NOMO-1 treated with DMSO at 0.1 percent for 48 hours (cell line): ENCODE measurements around the gene CHST15.

ENCODE experiments used
- DNase-seq: peaks from one replicate; lab custom pipeline; 2025; ENCODE audit not compliant: unreplicated experiment; lab: John Stamatoyannopoulos, UW

CHST15 gene, protein sequence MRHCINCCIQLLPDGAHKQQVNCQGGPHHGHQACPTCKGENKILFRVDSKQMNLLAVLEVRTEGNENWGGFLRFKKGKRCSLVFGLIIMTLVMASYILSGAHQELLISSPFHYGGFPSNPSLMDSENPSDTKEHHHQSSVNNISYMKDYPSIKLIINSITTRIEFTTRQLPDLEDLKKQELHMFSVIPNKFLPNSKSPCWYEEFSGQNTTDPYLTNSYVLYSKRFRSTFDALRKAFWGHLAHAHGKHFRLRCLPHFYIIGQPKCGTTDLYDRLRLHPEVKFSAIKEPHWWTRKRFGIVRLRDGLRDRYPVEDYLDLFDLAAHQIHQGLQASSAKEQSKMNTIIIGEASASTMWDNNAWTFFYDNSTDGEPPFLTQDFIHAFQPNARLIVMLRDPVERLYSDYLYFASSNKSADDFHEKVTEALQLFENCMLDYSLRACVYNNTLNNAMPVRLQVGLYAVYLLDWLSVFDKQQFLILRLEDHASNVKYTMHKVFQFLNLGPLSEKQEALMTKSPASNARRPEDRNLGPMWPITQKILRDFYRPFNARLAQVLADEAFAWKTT

GRCh38 chr10:124092860-124093773, at the start of gene CHST15:
Gene CHST15, minus strand, starts transcription at chr10:124093598. Its CDS starts 47,386 bp downstream, at chr10:124046212.
- DNase-seq, result no peak

DNA sequence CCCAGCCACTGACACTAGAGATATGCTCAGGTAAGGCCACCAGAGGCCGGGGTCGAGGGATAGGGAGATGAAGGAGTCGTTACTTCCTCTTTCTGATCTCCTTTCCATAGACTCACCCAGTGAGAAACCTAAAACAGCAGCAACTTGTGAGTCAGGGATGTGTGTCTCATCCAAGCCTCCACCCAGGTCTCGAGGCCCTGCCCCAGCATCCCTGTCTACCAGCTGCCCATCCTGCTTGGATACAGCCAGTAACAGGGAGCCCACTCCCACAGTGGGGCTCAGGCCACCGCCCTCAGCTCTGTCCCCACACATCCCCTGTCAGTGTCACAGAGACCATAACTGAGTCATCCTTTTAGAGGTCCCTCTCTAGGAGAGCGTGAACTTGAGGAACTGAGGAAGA, 49.6 kb upstream of the CHST15 start:
- DNase-seq, result peak; percentile 53

DNA sequence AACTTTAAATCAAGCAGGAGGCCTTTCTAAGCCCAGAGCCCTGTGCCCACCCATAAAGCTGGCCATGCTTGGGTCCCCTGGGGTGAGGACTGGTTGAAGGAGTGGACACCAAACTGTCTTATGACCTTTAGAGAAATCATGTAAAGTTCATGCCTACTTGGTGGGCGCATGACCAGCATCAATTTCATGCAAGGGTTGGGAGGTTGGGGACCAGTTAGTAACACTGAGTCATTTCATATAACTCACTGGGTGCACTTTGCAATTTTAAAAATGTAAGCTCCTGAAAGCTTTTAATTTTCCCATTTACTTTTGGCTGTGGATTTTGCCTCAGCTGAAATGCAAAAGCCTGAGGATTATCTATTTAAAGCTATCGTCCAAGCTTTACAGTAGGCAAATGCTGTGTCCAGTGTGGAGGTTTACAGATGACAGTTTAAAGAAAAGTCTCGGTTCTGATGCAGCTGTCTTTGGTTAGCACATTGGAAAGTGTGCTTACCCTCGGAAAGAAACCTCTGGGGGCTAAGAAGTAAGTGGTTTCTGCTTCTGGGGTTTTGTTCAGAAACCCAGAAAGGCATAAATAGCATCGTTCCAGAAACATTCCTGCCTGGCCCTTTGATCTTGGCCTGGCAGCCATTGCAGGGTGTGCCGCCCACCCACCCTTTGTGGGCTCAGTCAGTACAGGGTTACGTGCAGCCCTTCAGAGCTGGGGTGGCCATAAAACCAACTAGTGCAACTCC, 48.8 kb upstream of the CHST15 start:
- no peak for DNase-seq

DNA sequence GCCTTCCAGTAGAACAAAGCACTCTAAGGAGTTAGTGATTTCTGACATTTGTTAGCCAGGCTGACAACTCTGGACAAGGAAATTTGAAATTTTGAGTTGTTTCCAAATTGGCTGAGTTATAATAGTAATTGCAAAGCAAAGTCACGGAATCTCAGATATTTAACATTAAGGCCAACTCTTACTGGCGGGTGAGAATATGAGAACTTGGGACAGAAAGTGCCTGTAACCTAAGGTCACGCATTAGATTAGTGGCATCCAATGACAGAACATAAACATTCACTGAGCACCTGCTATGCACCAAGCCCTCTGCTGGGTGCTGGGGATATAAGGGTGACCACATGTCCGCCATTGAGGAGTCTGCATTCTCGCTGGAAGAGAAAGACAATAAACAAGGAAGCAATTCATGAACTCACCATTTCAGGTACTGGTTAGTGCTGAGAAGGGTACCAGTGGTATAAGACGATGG, 45.5 kb upstream of the CHST15 start:
- DNase-seq, result no peak

DNA sequence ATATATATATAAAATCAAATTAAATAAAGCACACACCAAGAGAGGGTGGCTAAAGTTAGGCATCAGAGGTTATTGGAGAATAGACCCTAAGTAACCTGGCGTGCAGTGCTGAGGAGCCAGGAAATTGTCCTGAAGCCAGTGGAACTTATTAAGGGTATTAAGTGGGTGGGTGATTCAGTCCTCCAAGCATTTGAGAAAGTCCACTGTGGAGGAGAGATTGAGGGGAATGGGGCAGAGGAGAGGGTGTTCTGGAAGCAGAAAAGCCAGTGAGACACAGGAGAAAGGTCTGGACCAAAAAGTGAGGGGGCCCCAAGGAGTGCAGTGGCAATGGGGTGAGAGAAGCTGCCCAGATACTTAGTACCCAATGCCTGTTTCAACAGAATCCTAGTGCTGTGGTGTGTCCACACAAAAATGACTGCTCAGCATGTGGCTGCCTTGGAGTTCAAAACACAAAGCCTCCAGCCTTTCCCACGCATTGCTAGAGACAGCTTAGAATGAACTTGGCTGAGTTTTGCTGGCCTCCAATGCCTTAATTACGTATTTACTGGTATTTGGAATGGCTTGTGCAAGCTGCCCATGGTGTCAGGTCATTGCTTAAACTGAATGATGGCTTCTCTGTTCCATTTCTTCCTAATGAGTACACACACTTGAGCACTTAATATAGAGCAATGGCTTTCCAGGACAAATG, 44.9 kb upstream of the CHST15 start:
- DNase-seq, result no peak

DNA sequence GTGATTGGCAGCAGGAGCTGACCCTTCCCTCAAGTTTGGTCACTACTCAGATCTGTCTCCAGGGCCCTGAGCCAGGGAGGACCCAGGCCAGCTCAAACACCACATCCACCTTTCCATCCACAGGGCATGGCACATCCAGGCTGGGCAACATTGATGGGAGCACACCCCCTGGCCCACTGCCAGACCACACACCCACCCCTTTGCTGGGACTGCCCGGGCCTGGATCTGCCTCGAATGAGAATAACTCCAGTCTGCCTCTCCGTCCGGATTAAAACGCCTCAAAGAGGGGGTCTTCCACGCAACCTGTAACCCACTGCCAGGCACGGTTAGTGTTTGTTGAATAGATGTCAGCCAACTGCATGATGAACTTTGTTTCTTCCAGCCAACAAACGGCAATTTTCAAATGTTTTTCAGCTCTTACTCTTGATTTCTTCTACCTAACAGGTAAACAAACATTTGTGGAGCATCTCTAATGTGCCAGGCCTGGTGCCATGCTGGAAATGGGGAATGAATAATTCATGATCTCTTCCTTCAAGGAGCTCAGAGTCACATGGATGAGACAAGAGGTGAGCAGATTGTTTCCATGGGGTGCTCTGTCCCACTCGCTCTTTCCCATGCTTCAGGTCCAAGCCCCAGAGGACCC, 41.0 kb upstream of the CHST15 start:
- no peak for DNase-seq

DNA sequence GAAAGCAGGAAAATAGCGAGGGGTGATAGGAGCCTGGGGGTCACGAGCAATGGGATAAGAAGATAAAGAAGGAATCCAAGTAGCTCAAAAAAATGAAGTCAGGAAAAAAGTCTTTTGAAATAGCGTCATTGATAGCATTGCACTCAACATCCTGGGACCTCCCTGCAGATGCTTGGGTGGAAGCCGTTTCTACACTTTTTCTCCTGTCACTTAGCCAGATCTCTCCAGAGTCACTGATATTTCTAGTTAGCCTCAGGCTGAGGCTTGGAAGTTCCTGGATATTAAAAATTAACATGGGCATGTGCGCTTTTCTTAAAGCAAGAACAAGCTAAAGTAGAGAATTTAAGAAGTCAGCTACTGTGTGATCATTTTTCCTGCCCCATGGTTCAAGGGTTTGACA, 39.5 kb upstream of the CHST15 start:
- no peak for DNase-seq

DNA sequence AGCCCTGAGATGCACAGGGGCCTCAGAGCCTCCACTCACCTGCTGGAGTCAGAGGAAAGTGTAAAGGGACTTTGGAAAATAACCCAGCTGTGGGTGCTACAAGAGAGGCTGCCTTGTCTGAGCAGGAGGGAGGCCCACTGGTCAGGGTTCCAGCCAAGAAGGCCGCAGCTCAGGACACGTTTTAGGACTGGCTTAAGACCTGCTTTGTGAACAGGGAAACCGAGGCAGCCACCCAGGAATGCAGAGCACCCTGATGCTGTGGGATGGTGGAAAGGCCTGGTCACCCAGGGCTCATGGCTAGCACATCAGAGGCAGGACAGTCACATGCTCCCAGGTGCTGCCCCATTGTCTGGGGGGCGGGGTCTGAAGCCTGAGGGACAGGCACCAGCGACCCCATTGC, 38.9 kb upstream of the CHST15 start:
- DNase-seq, result no peak

DNA sequence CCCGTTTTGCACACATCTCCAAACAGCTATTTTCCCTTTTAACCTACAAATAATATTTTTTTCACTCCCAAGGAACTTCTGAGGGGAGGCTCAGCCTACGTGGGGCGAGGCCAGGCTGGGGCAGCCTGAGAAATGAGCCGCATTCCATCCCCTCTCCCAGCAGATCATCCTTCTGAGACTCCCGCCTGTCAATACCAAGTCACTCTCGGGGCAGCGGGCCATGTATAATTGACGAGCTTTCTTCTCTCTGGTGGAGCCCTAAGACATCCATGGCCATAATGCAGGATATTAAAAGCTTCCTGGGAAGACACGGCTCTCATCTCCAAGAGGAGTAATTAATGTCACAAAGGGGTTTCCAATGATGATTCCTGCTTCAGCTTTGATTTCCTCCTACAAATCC, 37.8 kb upstream of the CHST15 start:
- DNase-seq, result no peak

DNA sequence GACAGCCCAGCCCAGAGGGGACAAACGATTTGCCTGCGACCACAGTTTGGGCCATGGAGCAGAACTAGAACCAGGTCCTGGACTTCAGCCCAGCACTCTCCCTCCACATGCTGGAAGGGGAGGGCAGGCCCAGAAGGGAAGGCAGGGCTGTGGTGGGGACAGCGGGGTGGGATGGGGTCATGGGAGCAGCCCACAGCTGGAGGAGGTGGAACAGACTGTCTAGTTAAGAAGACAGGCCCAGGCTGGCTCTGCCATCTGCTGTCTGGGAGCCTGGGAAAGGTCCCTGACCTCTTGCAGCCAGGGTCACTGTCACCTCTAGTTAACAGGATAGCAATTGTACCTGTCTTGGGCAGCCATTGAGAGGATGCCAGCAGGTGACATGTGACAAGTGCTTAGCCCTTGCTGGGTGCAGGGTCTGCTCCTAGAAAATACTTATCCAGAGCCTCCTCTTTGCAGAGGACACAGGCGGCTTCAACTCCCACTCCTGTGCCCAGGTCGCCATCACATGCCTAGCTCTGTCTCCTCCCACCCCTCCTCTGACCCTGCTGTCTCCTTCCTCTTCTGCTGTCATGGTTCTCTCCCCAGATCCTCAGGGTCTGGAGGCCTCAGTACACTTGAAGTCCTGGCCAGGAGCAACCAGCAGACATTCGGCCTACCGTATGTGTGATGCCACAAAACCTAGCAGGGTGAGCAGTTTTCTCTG, 37.0 kb upstream of the CHST15 start:
- DNase-seq, result no peak

DNA sequence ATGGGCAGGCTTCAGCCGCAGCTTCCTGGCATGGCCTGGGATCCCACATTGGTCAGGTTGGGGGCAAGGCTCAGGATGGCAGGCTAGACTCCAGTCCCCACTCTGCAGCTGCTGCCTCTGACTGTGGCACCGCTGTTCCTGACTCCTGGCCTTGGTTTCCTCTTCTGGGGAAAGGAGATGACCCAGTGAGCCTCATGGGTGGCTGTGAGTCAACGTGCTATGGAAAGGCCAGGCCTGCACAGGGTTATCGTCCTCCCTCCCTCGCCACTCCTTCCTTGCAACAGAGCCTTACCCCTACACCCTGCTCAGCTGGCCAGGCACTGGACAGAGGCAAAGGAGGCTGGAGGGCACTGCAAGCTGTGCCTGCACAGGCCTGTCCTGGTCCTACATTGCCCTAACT, 36.1 kb upstream of the CHST15 start:
- no peak for DNase-seq

GRCh38 chr10:124128811-124129145, 35.4 kb upstream of the CHST15 start:
- no peak for DNase-seq

- no peak for DNase-seq
These were observed 34.8 kb upstream of the CHST15 start for GRCh38 chr10:124127965-124128810.

- DNase-seq, result no peak
These were observed 34.2 kb upstream of the CHST15 start for GRCh38 chr10:124127563-124127962.

GRCh38 chr10:124126983-124127385, 33.6 kb upstream of the CHST15 start:
- DNase-seq, result no peak

- DNase-seq, result no peak
These were observed 33.0 kb upstream of the CHST15 start for GRCh38 chr10:124126145-124126982.

GRCh38 chr10:124125305-124126116, 32.1 kb upstream of the CHST15 start:
- no peak for DNase-seq
